HL-60 (cell line): ENCODE measurements around the gene AQP4.

Experiments
- DNase-seq, 2 experiments: peaks; one replicate each; pipeline ENCODE4 v3.0.0-alpha.2; 2010 to 2020; ENCODE audit warnings: low read depth in 1 of 2, low spot score in 1 of 2
- H3K27ac ChIP-seq: fragments of 250-450 bp; sonication (Bioruptor Pico); replicated peaks from 2 replicates; pipeline ENCODE4 v1.5.1; 2020; ENCODE audit warnings: mild to moderate bottlenecking, moderate library complexity
- H3K27me3 ChIP-seq: fragments of 250-450 bp; sonication (Bioruptor Pico); 2 replicates; pipeline ENCODE4 v1.5.1; 2021; ENCODE audit warnings: mild to moderate bottlenecking, moderate library complexity; ENCODE audit not compliant: insufficient read depth, poor library complexity, severe bottlenecking
- H3K4me3 ChIP-seq: replicated peaks from 2 replicates; pipeline ENCODE4 v1.5.1; 2011; ENCODE audit warnings: mild to moderate bottlenecking, control low read depth, low read length; ENCODE audit not compliant: insufficient read depth
- GABPA ChIP-seq: IDR thresholded peaks from 2 replicates; pipeline ENCODE4 v1.6.1; 2012; ENCODE audit warnings: low read depth
- POLR2AphosphoS5 ChIP-seq: IDR thresholded peaks from 2 replicates; pipeline ENCODE4 v1.6.1; 2012; ENCODE audit warnings: low read depth
- SPI1 ChIP-seq: IDR thresholded peaks from 2 replicates; pipeline ENCODE4 v1.6.1; 2012; ENCODE audit warnings: low read depth, mild to moderate bottlenecking, borderline replicate concordance
- TF ChIP-seq, protein P1 (sequence below): IDR thresholded peaks from one replicate; pipeline ENCODE4 v1.5.1; 2011; ENCODE audit warnings: low read length, control low read depth, inconsistent platforms; ENCODE audit not compliant: insufficient read depth
- TF ChIP-seq, protein P2 (sequence below): IDR thresholded peaks from 2 replicates; pipeline ENCODE4 v1.6.1; 2012; ENCODE audit warnings: low read depth; ENCODE audit not compliant: insufficient replicate concordance

Gene AQP4

DNA sequence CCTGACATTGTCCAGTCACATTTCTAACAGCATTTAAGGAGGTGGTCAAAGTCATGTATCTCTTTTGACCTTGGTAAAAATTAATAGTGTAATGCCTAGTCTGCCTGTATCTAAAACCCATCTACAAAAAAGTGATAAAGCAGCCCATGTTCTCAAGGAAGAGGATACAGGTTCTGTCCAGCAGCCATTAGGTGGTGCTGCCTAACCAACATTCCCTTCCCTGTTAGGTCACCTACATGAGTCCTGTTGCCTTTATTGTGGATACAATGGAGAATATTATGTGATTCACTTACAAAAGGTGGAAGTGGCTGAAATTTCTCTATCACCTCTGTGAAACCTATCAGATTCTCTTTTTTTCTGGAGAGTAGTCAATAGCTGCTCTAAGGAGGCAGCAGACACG lies 52.5 kb downstream of the AQP4 start:
- peak in 1 of 2 experiments; percentile 44 for DNase-seq
- no peak for TF ChIP-seq GABPA
- TF ChIP-seq, protein P1, sequence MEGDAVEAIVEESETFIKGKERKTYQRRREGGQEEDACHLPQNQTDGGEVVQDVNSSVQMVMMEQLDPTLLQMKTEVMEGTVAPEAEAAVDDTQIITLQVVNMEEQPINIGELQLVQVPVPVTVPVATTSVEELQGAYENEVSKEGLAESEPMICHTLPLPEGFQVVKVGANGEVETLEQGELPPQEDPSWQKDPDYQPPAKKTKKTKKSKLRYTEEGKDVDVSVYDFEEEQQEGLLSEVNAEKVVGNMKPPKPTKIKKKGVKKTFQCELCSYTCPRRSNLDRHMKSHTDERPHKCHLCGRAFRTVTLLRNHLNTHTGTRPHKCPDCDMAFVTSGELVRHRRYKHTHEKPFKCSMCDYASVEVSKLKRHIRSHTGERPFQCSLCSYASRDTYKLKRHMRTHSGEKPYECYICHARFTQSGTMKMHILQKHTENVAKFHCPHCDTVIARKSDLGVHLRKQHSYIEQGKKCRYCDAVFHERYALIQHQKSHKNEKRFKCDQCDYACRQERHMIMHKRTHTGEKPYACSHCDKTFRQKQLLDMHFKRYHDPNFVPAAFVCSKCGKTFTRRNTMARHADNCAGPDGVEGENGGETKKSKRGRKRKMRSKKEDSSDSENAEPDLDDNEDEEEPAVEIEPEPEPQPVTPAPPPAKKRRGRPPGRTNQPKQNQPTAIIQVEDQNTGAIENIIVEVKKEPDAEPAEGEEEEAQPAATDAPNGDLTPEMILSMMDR = peak; percentile 29
- Histone ChIP-seq H3K27me3 (no peaks in the 10 kb centered on the region), H3K27ac (no peak overlapping the region), H3K4me3 (no peak overlapping the region)

DNA sequence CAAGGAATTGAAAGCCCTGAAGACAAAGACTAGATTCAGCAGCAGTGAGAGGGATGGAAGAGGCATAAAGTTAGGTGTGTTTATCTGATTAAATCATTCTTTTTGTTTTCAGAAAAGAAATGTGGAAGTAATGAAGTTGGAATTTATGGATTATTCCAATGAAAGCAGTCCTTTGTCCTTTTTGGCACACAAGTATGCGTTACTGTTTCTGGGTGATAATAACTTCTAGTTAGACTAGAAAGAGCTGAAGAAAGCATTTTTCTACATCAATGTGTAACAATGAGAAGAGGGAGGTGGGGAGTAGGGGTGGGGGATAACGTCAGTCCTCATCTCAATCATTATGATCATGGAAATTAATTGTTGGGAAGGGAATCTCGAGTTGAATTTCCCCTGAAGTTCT lies 53.0 kb downstream of the AQP4 start:
- Histone ChIP-seq H3K4me3 (no peak overlapping the region), H3K27me3 (no peaks in the 10 kb centered on the region), H3K27ac (no peak overlapping the region)
- DNase-seq = no peak
- TF ChIP-seq POLR2AphosphoS5 (no peak), GABPA (no peak), SPI1 (no peak)
- TF ChIP-seq, protein P1 = no peak
- TF ChIP-seq, protein P2, sequence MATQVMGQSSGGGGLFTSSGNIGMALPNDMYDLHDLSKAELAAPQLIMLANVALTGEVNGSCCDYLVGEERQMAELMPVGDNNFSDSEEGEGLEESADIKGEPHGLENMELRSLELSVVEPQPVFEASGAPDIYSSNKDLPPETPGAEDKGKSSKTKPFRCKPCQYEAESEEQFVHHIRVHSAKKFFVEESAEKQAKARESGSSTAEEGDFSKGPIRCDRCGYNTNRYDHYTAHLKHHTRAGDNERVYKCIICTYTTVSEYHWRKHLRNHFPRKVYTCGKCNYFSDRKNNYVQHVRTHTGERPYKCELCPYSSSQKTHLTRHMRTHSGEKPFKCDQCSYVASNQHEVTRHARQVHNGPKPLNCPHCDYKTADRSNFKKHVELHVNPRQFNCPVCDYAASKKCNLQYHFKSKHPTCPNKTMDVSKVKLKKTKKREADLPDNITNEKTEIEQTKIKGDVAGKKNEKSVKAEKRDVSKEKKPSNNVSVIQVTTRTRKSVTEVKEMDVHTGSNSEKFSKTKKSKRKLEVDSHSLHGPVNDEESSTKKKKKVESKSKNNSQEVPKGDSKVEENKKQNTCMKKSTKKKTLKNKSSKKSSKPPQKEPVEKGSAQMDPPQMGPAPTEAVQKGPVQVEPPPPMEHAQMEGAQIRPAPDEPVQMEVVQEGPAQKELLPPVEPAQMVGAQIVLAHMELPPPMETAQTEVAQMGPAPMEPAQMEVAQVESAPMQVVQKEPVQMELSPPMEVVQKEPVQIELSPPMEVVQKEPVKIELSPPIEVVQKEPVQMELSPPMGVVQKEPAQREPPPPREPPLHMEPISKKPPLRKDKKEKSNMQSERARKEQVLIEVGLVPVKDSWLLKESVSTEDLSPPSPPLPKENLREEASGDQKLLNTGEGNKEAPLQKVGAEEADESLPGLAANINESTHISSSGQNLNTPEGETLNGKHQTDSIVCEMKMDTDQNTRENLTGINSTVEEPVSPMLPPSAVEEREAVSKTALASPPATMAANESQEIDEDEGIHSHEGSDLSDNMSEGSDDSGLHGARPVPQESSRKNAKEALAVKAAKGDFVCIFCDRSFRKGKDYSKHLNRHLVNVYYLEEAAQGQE = no peak

DNA sequence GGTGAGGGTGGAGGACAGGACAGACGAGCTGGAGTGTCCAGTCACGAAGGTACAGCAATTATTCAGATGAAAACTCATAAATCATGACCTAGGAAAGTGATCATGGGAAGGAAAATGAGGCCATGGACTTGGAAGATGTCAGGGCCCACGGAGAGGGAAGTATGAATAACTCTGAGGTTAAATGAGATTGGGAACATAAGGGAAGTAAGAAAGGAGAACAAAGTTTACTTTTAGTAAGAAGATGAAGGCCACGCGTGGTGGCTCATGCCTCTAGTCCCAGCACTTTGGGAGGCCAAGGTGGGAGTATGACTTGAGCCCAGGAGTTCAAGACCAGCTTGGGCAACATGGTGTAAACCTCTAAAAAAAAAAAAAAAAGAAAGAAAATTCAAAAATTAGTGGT lies 56.2 kb downstream of the AQP4 start:
- Histone ChIP-seq H3K27me3 (no peaks in the 10 kb centered on the region), H3K27ac (no peak overlapping the region), H3K4me3 (no peak overlapping the region)
- TF ChIP-seq GABPA (no peak), SPI1 (no peak), POLR2AphosphoS5 (no peak)
- TF ChIP-seq, protein P2 = no peak
- TF ChIP-seq, protein P1 = no peak
- DNase-seq = peak in 1 of 2 experiments; percentile 38

DNA sequence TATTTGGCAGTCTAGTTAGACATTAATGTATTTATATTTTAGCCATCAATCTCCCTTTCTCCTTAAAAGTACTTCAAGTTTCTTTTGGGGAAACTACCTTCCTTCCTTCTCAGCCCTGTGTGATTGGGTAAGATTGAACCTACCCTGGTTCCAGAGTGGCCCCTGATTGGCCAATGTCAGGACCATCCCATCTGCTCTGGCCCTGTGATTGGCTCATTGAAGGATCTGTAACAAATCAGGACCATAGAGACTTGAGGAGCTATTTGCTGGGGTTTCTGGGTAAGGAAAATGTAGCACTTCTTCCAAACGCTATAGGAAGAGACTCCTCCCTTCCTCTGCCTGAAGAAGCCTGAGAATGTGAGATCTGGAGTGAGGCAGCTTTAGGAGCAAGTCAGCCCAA lies 59.3 kb downstream of the AQP4 start:
- TF ChIP-seq GABPA = no peak
- TF ChIP-seq POLR2AphosphoS5 = no peak
- TF ChIP-seq, protein P2 = no peak
- TF ChIP-seq, protein P1 = no peak
- TF ChIP-seq SPI1 = no peak
- Histone ChIP-seq H3K27ac (no peak overlapping the region), H3K27me3 (no peaks in the 10 kb centered on the region), H3K4me3 (no peak overlapping the region)
- DNase-seq = no peak
